GM13976 (cell line): ENCODE data around the gene FOXK1.
A peak's percentile ranks its signal among the peaks of the same experiment; 100 is the strongest.

Experiments used
- DNase-seq: peaks from one replicate; pipeline ENCODE4 v3.0.0; 2012; ENCODE audit warnings: low spot score
- in situ Hi-C: fragments of 300-500 bp; cut with MboI; formaldehyde crosslinking; loops from one replicate; pipeline ENCODE4 v1.12.0; 2022; ENCODE audit warnings: low sequenced_read_pairs, mixed read lengths, inconsistent platforms; ENCODE audit not compliant: unreplicated experiment
- TF ChIP-seq, protein P1 (sequence below): IDR thresholded peaks from 2 replicates; pipeline ENCODE4 v1.5.1; 2012; ENCODE audit warnings: borderline replicate concordance, mild to moderate bottlenecking; ENCODE audit not compliant: insufficient read depth; ENCODE audit errors: extremely low read depth, missing control alignments, control extremely low read depth

FOXK1 gene

DNA sequence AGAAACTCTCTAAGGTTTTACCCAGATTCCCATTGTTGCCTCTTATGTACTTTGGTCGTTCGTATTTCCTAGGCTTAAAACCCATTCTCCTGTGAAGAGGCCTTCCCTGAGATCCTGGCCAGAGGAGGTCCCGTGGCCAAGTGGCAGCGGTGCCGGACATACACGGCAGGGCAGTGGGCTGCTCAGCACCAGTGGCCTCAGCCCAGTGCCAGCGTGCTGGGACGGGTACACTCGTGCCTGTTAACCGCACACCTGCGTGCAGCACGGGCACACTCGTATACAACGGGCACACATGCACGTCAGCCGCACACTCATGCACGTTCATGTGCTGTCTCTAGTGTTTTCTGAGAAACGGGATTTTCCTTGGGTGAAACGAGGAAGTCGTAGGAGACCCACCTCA is 40.2 kb downstream of the FOXK1 start:
- TF ChIP-seq, protein P1, sequence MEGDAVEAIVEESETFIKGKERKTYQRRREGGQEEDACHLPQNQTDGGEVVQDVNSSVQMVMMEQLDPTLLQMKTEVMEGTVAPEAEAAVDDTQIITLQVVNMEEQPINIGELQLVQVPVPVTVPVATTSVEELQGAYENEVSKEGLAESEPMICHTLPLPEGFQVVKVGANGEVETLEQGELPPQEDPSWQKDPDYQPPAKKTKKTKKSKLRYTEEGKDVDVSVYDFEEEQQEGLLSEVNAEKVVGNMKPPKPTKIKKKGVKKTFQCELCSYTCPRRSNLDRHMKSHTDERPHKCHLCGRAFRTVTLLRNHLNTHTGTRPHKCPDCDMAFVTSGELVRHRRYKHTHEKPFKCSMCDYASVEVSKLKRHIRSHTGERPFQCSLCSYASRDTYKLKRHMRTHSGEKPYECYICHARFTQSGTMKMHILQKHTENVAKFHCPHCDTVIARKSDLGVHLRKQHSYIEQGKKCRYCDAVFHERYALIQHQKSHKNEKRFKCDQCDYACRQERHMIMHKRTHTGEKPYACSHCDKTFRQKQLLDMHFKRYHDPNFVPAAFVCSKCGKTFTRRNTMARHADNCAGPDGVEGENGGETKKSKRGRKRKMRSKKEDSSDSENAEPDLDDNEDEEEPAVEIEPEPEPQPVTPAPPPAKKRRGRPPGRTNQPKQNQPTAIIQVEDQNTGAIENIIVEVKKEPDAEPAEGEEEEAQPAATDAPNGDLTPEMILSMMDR, result no peak
- no peak for DNase-seq
- in situ Hi-C loops, result no loop called here

DNA sequence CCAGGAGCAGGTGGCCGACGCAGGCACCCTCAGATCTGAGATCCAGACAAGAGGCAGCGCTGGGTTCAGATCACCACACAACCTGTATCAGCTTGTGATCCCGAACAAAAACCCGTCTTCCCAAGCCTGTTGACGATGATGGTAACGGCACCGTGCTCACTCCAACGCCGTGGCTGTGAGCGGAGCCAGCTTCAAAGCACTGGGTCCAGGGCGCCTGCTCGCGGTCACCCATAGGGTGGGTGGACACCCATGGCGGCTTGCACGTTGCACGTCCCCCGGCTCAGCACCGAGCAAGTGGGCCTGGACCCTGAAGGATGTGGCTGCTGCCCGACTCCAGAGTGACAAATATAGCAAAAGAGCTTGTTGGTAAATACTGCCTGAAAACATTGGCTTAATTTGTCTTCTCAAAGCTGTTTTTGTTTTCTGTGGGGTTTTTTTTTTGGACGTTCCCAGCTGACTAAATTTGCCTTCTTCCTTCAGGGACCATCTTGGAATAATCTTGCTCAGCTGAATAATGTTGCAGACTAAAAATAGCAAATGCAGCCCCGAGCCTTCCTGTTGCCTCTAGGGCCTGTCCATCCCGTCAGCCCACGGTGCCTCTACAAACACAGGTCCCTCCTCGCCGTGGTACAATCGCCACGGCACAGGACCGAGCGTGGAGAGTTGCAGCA is 41.0 kb downstream of the FOXK1 start:
- TF ChIP-seq, protein P1, result no peak
- no peak for DNase-seq
- in situ Hi-C loops, result no loop called here

DNA sequence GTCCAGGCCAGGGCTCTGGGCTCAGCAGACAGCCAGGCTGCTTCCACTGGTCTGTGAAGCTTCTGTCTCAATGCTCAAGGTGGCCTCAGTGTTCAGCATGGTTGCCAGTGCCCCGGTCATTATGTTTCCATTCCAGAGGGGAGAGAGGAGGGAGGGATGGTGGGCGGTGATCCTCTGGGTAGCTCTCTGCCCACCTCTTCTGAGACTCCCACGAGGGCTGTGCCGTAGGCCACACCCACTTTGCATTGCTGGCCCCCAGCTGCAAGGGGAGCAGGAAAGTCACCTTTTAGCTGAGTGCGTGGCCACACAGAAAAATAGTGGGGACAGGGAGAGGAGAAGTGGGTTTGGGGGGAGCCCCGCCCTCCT is 42.5 kb downstream of the FOXK1 start:
- in situ Hi-C loops, result no loop called here
- no peak for DNase-seq
- TF ChIP-seq, protein P1, result no peak

DNA sequence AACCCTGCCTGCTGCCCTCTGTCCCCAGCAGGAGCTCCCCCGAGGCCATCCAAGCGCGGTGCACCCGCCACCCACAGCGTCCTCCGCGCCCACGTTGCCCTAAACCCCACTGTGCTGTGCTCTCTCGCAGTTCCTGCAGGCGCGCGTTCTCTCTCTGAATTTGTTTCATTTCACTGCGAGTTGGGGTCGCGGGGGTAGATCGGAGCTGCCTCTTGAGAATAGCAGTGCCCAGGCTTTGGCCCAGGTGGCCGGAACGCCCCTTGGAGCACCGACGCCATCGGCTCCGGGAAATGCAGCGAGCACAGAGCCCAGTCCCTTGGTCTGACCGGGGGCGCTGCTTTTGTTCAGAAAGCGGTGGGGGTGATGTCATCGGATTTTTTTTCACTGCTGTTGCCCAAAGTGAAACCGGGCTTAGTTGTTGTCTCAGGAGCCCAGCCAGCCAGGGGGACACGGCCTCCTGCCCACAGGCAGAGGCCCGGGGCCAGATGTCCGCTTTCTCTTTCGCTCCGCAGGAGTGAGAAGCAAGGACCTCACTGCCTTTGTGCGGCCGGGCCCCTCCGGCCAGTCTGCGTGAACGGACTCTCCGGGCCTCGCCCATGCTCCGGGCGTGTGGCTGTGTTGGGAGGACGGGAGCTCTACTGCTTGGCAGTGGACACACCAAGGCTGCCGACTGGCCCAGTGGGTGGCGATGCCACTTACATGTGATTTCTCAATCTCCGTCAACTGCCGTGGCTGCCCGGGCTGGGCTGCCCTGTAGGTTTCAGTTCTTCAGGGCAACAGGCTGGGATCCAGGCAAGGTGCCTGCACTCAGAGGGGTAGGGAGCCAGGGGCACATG is 43.1 kb downstream of the FOXK1 start:
- TF ChIP-seq, protein P1, result no peak
- peak; percentile 91 for DNase-seq
- in situ Hi-C loops, result no loop called here

DNA sequence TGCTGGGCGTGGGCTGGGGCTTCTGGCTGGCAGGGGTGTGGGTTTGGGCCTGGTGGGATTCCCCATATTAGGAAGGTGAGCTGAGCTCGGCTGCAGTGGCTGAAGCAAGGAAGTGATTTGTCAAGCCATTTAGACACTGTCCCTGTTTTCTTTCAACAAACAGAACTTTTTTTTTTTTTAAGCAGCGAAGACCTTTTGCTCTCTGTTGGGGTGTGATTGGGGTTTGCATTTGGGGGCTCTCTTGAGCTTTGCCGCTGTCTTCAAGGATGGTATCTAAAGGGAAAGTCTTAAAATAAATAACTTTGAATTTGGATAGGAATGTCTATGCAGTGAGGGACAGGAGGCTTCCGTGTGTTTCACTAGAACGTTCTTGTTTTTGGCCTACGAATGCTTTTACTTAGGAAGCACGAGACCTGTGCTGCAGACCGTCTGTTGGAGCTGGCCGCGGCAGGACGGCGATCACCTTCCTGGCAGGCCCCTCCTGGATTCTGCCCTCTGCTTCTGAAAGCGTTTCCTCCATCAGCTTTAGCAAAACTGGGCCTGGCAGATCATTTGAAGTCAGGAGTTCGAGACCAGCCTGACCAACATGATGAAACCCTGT is 43.9 kb downstream of the FOXK1 start:
- no peak for DNase-seq
- TF ChIP-seq, protein P1, result no peak
- in situ Hi-C loops, result no loop called here

DNA sequence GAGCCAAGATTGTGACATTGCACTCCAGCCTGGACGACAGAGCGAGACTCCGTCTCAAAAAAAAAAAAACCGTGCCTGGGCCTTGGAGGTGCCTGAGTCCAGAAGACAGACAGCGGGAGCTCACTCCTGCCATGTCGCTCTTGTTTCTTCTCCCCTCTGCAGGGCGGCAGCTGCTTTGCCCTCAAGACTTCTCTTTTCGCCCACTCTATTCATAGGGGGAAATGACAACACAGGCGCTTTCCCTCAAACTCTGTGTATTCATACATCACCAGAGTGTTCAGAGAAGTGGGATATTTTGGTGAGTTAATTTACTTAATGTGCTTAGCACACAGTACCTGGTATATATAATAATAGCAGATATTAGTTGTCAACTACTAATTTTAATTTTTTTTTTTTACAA is 44.5 kb downstream of the FOXK1 start:
- TF ChIP-seq, protein P1, result no peak
- no peak for DNase-seq
- in situ Hi-C loops, result no loop called here
